GM12875 (cell line): ENCODE data around the gene RPS27.
"Not testable (repeated sequence)": the region's sequence is repeated elsewhere in the genome, so short reads cannot be mapped to it uniquely, and the experiment has no call there.

ENCODE experiments used
- H3K4me3 ChIP-seq: one replicate; pipeline ENCODE4 v1.5.1; 2011; ENCODE audit warnings: low read depth, low read length, control low read depth
- TF ChIP-seq, protein P1 (sequence below): IDR thresholded peaks from 2 replicates; pipeline ENCODE4 v1.5.1; 2011; ENCODE audit warnings: low read depth, mild to moderate bottlenecking, control low read depth, inconsistent platforms, low read length, moderate library complexity, borderline replicate concordance; ENCODE audit not compliant: insufficient read depth

Gene RPS27

DNA sequence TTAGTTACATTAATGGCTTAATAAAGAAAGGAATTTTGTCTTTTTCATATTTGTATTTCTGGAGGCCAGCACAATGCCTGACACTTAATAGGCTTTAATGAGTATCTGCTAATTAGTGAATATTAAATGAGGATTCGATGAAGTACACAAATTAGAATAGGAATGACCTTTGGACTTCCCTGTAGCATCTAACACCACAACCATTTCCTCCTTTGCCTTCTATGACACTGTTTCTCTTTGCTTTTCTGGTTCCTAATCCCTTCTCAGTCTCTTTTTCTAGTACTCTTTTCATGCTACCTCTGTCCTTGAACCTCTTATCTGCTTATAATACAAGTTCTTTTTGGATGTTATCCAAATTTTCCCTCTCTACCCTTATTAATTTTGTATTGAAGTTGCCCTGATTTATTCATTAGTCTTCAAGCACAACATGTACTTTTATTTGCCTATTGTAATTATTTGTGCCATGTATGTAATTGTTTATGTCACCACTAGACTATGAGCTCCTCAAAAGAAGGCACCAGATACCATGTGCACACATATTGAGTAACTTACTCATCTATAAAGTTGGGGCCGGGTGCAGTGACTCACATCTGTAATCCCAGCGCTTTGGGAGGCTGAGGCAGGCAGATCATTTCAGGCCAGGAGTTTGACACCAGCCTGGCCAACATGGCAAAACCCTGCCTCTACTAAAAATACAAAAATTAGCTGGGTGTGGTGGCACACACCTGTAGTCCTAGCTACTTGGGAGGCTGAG is 23.8 kb downstream of the RPS27 start:
- TF ChIP-seq, protein P1, sequence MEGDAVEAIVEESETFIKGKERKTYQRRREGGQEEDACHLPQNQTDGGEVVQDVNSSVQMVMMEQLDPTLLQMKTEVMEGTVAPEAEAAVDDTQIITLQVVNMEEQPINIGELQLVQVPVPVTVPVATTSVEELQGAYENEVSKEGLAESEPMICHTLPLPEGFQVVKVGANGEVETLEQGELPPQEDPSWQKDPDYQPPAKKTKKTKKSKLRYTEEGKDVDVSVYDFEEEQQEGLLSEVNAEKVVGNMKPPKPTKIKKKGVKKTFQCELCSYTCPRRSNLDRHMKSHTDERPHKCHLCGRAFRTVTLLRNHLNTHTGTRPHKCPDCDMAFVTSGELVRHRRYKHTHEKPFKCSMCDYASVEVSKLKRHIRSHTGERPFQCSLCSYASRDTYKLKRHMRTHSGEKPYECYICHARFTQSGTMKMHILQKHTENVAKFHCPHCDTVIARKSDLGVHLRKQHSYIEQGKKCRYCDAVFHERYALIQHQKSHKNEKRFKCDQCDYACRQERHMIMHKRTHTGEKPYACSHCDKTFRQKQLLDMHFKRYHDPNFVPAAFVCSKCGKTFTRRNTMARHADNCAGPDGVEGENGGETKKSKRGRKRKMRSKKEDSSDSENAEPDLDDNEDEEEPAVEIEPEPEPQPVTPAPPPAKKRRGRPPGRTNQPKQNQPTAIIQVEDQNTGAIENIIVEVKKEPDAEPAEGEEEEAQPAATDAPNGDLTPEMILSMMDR, result no peak
- no peak overlapping the region for H3K4me3 ChIP-seq

DNA sequence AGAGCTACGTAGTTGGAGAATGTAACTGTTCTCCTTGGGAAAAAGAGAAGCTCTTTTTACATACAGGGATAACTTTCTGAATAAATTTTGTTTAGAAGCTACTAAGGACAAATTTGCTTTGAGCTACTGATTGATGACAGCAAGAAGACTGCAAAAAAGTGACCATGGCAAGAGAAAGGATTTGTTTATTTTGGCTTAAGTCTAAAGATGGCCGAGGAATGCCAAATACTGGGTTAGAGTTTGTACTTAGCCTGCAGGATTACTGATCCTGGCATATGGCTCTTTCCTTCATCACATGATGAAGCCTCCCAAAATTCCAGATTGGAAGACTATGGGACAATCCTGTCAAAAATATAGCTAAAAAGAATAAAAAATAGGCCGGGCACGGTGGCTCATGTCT is 28.7 kb downstream of the RPS27 start:
- TF ChIP-seq, protein P1, result no peak
- H3K4me3 ChIP-seq, result no peak overlapping the region

DNA sequence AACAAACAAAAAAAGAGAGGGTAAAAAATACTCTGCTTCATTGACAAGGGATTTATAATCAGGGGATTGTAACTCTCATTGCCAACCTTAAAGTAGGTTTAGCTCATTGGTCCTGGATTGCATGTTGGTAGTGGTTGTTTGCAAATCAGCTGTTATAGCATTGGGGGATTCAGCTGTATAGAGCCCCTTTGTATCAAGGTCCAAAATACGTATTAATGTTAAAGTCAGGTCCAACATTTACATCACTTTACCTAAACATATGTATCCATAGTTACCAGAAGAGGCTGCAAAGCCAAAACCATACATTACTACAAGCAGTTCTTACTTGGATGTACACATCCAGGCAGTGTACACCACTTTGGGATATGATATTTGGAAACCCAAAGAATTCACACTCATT is 29.4 kb downstream of the RPS27 start:
- TF ChIP-seq, protein P1, result no peak
- no peak overlapping the region for H3K4me3 ChIP-seq

DNA sequence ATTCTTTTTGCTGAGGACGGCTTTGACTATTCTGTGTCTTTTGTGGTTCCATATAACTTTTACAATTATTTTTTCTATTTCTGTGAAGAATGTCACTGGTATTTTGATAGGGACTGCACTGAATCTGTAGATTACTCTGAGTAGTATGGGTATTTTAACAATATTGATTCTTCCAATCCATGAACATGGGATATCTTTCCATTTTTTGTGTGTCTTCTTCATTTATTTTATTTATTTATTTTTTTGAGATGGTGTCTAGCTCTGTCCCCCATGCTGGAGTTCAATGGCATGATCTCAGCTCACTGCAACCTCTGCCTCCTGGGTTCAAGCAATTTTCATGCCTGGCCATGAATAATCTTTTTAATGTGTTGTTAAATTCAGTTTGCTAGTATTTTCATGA is 43.1 kb downstream of the RPS27 start:
- not testable (repeated sequence) for H3K4me3 ChIP-seq
